ENCODE measurements around the gene RPN2. TPM values are rescaled to one million over a fixed set of nuclear protein-coding genes. Genes with fewer than 3 reads are reported as not detected.

Gene RPN2
- total RNA-seq, 2 experiments from 2014 or later: 110 to 138 TPM

DNA sequence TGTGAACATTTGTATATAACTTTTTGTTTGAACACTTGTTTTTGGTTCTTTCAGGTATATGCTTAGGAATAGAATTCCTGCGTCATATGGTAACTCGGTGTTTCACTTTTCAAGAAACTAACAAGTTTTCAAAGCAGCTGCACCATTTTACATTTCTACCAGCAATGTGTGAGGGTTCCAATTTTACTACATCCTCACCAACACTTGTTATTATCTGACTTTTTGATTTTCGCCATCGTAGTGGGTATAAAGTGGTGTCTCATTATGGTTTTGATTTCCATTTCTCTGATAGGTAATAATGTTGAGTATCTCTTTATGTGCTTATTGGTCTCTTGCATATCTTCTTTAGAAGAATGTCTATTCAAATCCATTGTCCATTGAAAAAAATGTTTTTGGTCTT lies 39.8 kb downstream of the RPN2 start:
- intact Hi-C loops (cut with micrococcal nuclease; ENCODE audit: unreplicated experiment): no loop called here
- no peaks in the 10 kb centered on the region for H3K79me2 ChIP-seq (ENCODE audit: insufficient read depth, low read depth, low read length)
- H3K4me1 ChIP-seq (ENCODE audit: insufficient read depth, low read length, poor library complexity, severe bottlenecking): no peaks in the 10 kb centered on the region
- BruUV-seq (replicated peaks): no TSS peak
- no peak for TF ChIP-seq EZH2phosphoT487 (IDR thresholded peaks at IDR 0.05; ENCODE audit: borderline replicate concordance, low read depth, low read length)
- TF ChIP-seq, protein P1, sequence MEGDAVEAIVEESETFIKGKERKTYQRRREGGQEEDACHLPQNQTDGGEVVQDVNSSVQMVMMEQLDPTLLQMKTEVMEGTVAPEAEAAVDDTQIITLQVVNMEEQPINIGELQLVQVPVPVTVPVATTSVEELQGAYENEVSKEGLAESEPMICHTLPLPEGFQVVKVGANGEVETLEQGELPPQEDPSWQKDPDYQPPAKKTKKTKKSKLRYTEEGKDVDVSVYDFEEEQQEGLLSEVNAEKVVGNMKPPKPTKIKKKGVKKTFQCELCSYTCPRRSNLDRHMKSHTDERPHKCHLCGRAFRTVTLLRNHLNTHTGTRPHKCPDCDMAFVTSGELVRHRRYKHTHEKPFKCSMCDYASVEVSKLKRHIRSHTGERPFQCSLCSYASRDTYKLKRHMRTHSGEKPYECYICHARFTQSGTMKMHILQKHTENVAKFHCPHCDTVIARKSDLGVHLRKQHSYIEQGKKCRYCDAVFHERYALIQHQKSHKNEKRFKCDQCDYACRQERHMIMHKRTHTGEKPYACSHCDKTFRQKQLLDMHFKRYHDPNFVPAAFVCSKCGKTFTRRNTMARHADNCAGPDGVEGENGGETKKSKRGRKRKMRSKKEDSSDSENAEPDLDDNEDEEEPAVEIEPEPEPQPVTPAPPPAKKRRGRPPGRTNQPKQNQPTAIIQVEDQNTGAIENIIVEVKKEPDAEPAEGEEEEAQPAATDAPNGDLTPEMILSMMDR (conservative IDR thresholded peaks at IDR 0.05; ENCODE audit: low read length): no peak
- ChIA-PET POLR2A (no interaction called here), CTCF (ENCODE audit: unreplicated experiment) (no interaction called here)
- no peaks in the 10 kb centered on the region for H3K9me2 ChIP-seq (ENCODE audit: insufficient read depth, low read length)
- no peaks in the 10 kb centered on the region for H3K9me3 ChIP-seq (ENCODE audit: low read length)
- H2AFZ ChIP-seq (ENCODE audit: low read length): no peak overlapping the region
- no peak overlapping the region for H3K27ac ChIP-seq (ENCODE audit: low read depth, low read length, poor library complexity, severe bottlenecking)
- peaks cover 95% of the 10 kb centered on the region for H3K36me3 ChIP-seq (ENCODE audit: insufficient read depth, low read length)
- no peaks in the 10 kb centered on the region for H4K20me1 ChIP-seq (ENCODE audit: insufficient read depth, low read length)
- H3K4me2 ChIP-seq (ENCODE audit: low read length): no peak overlapping the region
- no peak overlapping the region for H3K4me3 ChIP-seq (ENCODE audit: low read depth, low read length, poor library complexity, severe bottlenecking)
- no peak for DNase-seq (ENCODE audit: low spot score)

DNA sequence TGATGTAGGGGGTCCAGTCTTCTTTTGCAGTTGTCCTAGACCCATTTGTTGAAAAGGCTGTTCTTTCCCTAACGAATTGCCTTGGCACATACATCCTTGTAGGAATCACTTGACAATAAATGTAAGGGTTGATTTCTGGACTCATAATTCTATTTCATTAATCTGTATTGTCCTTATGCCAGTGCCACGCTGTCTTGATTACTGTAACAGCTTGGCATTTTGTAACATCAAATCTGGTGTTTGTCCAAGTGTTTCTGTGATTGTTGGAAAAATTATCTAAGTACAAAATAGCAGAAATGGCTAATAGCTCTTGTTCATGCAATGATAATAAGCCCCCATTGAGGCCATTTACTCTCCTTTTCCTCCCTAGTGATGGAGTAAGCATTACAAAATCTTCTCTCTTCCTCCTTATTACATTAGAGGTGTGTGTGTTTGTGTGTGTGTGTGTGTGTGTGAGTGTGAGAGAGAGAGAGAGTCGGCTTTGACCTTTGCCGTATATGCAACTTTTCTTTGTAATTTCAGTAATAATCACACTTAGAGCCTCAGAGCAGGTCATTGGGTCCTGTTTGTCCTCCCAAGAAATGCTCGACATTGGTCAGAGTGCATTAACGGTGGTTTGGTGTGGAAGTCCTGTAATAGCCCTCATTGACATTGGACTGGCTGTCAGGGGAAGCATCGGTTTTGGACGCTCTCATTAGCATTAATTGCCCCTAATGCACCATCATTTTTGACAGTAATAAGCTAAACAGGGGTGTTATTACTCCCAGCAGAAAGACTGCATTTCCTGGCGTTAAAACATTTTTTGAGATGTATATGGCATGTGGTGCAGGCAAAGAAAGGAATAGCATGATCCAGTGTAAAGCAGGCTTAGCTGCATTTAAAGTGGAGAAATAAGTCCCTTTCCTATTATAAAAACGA lies 40.9 kb downstream of the RPN2 start:
- no peak for DNase-seq (ENCODE audit: low spot score)
- no peaks in the 10 kb centered on the region for H3K9me2 ChIP-seq (ENCODE audit: insufficient read depth, low read length)
- CTCF ChIA-PET (ENCODE audit: unreplicated experiment): no interaction called here
- H3K79me2 ChIP-seq (ENCODE audit: insufficient read depth, low read depth, low read length): no peaks in the 10 kb centered on the region
- TF ChIP-seq EZH2phosphoT487 (IDR thresholded peaks at IDR 0.05; ENCODE audit: borderline replicate concordance, low read depth, low read length): no peak
- TF ChIP-seq, protein P1 (conservative IDR thresholded peaks at IDR 0.05; ENCODE audit: low read length): no peak
- H2AFZ ChIP-seq (ENCODE audit: low read length): no peak overlapping the region
- H3K9me3 ChIP-seq (ENCODE audit: low read length): no peaks in the 10 kb centered on the region
- no TSS peak for BruUV-seq (replicated peaks)
- intact Hi-C loops (cut with micrococcal nuclease; ENCODE audit: unreplicated experiment): no loop called here
- POLR2A ChIA-PET: interaction anchor here (0.7 kb wide), 1 partner anchor 149 kb away, joined by 5 read pairs; no protein-coding TSS in a partner anchor
- peaks cover 96% of the 10 kb centered on the region for H3K36me3 ChIP-seq (ENCODE audit: insufficient read depth, low read length)
- no peaks in the 10 kb centered on the region for H4K20me1 ChIP-seq (ENCODE audit: insufficient read depth, low read length)
- no peaks in the 10 kb centered on the region for H3K4me1 ChIP-seq (ENCODE audit: insufficient read depth, low read length, poor library complexity, severe bottlenecking)
- no peak overlapping the region for H3K4me2 ChIP-seq (ENCODE audit: low read length)
- no peak overlapping the region for H3K4me3 ChIP-seq (ENCODE audit: low read depth, low read length, poor library complexity, severe bottlenecking)
- no peak overlapping the region for H3K27ac ChIP-seq (ENCODE audit: low read depth, low read length, poor library complexity, severe bottlenecking)

DNA sequence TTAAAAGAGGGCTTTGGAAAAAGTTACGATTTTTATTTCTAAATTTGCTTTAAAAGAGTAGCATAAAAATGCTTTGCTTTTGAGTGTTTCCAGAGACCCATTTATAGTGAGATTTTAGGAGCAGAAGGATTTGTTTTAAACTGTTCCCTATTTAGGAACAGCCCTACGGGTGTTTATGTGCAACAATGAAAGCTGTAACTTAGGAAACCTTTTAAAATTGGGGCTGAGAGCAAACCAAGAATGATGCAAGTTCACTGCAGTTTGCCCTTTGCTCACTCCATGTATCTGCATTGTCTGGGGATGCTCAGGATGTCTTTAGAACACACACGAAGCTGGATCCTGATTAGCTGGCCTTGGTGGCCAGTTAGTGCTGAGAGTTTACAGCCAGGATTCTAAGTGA lies 41.6 kb downstream of the RPN2 start:
- intact Hi-C loops (cut with micrococcal nuclease; ENCODE audit: unreplicated experiment): no loop called here
- no peak for DNase-seq (ENCODE audit: low spot score)
- no peaks in the 10 kb centered on the region for H4K20me1 ChIP-seq (ENCODE audit: insufficient read depth, low read length)
- TSS peak; percentile 11 for BruUV-seq (replicated peaks)
- TF ChIP-seq EZH2phosphoT487 (IDR thresholded peaks at IDR 0.05; ENCODE audit: borderline replicate concordance, low read depth, low read length): no peak
- TF ChIP-seq, protein P1 (conservative IDR thresholded peaks at IDR 0.05; ENCODE audit: low read length): no peak
- ChIA-PET POLR2A (interaction anchor here (0.7 kb wide), 2 partner anchors 287 to 723 kb away, joined by 4 to 5 read pairs; no protein-coding TSS in a partner anchor), CTCF (ENCODE audit: unreplicated experiment) (no interaction called here)
- no peak overlapping the region for H2AFZ ChIP-seq (ENCODE audit: low read length)
- no peaks in the 10 kb centered on the region for H3K79me2 ChIP-seq (ENCODE audit: insufficient read depth, low read depth, low read length)
- H3K4me2 ChIP-seq (ENCODE audit: low read length): no peak overlapping the region
- peaks cover 96% of the 10 kb centered on the region for H3K36me3 ChIP-seq (ENCODE audit: insufficient read depth, low read length)
- no peaks in the 10 kb centered on the region for H3K9me2 ChIP-seq (ENCODE audit: insufficient read depth, low read length)
- H3K9me3 ChIP-seq (ENCODE audit: low read length): no peaks in the 10 kb centered on the region
- H3K27ac ChIP-seq (ENCODE audit: low read depth, low read length, poor library complexity, severe bottlenecking): no peak overlapping the region
- H3K4me1 ChIP-seq (ENCODE audit: insufficient read depth, low read length, poor library complexity, severe bottlenecking): no peaks in the 10 kb centered on the region
- no peak overlapping the region for H3K4me3 ChIP-seq (ENCODE audit: low read depth, low read length, poor library complexity, severe bottlenecking)
